Middle frontal gyrus (tissue), 1 donor: ENCODE data around the gene YARS2.
"Not testable (repeated sequence)": the region's sequence is repeated elsewhere in the genome, so short reads cannot be mapped to it uniquely, and the experiment has no call there.

Source experiments
- DNase-seq: peaks from one replicate; pipeline ENCODE4 v3.0.0-alpha.2; 2015; ENCODE audit warnings: low spot score; ENCODE audit errors: extremely low spot score

The YARS2 gene

DNA sequence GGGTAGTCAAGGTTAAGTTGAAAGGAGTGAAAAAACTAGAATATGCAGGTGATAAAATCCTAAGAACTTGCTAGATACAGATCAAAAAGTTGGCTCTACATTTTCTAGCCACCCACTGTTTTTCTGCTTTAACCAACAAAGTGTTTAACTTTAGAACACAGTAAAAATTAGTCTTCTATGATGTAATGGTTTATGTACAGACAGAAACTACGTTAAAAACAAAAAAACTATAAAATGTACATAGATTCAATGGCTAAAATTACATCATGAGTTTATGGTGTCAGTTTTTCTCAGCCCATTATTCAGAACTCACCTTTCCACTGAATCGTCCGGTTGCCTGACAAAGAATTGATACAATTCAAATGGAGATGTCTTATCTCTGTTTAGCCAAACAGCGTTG, 2.1 kb downstream of the YARS2 start:
- no peak for DNase-seq

DNA sequence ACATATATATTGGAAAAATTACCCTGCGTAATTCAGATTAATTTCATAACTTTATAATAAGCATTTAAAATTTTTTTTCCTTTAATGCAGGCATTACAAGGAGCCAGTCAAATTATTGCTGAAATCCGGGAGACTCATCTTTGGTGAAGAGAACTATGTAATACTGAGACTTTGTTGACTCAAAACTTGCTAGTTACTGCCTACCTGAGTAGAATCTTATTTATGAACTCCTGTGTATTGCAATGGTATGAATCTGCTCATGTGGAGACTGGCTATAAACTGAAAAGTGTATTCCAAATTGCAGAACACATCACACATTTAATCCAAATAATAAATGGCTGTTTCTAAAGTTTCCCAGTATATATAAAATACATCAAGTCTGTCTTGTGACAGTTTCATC, 12.4 kb downstream of the YARS2 start:
- no peak for DNase-seq

DNA sequence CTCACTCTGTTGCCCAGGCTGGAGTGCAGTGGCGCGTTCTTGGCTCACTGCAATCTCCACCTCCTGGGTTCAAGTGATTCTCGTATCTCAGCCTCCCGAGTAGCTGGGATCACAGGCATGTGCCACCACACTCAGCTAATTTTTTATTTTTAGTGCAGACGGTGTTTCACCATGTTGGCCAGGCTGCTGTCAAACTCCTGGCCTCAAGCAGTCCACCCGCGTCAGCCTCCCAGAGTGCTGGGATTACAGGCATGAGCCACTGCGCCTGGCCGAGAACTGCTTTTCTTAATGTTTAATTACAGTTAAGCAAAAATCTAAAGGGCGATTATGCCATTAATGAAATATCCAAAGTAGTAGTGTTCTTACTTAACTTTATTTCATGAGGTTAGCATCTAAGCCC, 13.6 kb downstream of the YARS2 start:
- DNase-seq, result no peak

DNA sequence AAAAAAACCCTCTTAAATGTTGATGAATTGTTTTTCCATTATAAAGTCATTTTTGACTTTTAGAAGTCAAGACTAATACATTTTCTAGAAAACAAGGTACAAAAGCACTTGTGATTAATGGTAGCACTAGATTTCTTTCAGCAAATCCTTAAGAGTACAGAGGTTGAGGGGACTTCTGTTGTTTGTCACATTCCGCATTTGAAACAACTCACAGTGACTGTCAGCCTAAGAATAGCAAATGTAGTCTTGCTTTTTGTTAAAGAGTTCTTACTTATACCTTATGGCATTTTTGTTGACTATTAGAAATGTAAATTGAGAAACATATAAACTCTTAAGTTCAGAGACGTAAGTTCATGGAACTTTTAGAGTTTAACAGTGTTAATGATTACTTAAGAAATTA, 16.4 kb downstream of the YARS2 start:
- DNase-seq, result no peak

DNA sequence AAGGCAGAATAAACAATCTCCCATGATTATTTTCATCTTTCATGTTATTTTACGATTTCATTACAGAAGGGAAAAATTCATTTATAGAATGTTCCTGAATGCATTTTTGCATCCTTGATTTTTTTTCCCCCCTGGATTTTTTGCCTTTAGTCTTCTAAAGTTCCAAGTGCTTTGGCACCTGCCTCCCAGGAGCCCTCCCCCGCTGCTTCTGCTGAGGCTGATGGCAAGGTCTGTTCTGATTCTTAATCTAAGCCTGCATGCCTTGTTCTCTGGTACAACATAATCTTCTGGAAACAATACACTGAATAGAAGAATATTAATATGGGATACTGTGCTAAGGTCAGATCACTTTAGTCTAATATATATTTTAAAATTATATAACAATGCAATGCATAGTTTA, 18.0 kb downstream of the YARS2 start:
- no peak for DNase-seq

DNA sequence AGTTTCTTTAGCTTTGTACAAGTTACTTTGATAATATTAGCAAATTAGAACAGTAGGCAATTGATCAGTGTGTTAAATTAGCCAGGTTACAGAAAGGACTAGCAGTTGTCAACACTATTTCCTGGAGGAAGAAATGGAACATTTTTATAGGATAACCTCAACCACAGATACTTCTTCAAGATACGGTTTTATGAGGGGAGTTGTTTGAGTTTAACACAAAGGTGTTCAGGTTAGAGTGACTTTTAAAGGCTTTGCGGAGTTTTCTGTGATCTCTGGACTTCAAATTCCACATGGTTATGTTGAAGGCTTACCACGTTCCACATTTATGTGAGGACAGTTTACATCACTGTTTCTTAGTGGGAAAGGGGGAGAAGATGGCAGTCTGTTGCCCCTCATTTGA, 19.3 kb downstream of the YARS2 start:
- no peak for DNase-seq

DNA sequence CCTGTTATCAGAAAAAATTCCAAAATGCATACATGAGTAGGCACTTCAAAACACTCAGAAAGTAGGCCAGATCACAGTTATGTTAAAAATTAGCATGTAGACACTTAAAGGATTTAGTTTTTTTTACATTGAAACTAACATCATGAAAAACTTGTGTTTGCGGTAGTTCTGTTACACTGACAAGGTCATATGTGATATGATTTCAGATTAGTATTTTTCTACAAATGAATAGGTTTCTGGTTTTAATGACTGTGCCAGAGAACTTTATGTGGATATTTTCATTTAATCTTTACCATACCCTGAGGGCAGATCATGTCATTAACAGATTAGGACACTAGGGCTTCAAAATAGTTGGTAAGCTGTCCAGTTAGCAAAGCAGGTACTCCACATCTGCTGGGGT, 20.7 kb downstream of the YARS2 start:
- DNase-seq, result no peak

DNA sequence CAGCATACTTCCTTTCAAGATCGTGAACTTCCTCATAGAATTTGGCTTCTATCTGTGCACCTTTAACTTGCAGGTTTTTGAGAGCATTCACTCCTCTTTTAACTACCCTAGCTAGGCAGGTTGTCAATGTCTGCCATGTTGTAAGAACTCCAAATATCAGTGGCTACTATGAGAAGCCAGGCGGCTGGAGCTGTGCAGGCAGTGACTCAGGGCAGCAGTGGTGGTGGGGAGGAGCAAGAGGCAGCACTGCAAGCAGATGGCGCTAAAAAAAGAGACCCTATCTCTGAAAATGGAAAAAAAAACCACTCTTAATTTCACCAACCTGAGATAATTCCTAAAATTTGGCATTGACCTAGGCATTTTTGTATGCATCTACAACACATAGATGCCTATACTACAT, 28.5 kb downstream of the YARS2 start:
- DNase-seq, result no peak

DNA sequence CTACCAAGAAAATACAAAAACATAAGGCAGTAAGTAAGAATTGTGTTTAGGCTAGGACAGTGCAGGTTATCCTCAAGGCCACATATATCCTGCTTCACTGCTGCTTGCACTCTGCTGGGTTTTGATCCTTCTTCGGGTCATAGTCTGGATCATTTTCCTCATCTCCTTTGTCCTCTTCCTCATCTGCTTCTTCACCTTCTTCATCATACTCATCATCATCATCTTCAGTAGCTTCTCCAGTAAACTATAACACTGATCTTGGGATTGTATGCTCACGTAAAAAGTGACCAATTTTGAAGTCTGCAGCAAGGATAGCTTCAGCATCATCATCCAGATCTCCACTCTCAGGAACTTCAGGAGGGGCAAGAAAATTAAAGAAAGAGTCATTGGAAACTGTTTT, 29.4 kb downstream of the YARS2 start:
- no peak for DNase-seq

DNA sequence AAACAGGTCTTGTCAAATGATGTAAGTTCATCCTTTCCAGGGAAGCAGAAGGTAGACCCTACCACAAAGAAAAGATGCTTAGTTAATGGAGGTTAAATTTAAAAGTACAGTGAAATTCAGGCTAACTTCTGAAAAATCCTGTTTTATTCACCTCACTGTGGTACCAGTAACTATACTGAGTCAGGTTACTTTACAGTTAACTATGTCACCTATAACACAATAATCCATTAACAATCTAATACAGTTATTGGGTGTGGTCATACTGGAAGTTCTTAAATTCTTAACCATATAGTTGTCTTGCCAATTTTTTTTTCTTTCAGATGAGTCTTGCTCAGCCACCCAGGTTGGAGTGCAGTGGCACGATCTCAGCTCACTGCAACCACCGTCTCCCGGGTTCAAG, 30.4 kb downstream of the YARS2 start:
- not testable (repeated sequence) for DNase-seq

DNA sequence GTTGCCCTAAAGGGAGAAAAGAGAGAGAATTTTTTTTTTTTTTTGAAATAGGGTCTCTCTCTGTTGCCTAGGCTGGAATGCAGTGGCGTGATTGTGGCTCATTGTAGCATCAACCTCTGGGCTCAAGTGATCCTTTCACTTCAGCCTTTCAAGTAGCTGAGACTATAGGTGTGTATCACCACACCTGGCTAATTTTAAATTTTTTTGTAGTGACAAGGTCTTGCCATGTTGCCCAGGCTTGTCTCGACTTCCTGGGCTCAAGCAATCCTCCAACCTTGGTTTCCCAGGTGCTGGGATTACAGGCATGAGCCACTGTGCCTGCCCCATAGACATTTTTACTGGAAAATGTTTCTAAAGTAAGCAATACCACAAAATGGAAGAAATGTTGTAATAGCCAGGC, 36.8 kb downstream of the YARS2 start:
- DNase-seq, result no peak

DNA sequence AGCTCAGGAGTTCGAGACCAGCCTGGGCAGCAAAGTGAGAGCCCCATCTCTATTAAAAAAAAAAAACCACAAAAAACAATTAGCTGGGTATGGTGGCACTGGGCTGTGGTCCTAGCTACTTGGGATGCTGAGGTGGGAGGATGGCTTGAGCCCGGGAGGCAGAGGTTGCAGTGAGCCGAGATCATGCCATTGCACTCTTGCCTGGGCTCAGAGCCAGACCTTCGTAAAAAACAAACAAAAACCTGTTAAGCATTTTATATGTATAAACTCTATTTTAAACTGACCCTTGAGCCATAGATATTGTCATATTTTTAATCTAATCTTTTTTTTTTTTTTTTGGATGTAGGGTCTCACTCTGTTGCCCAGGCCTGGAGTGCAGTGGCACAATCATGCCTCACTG, 40.9 kb downstream of the YARS2 start:
- DNase-seq, result no peak

DNA sequence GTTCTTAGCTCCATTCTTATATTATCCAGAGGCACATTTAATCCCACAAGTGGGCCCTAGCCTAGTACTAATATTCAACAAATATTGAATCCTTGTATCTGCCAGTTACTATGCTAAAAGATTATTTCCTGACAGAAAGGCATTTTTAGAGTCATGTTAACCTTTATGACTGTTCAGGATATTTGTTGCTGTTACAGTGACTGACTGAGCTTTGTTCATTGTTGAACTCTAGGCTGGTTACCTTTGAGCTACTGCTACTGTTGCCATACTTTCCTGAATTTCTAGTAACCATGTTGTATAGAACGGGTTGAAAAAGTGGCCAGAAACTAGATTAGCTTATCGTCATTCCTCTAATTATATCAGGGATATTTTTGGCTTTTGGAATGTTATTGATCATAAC, 46.8 kb downstream of the YARS2 start:
- DNase-seq, result no peak

DNA sequence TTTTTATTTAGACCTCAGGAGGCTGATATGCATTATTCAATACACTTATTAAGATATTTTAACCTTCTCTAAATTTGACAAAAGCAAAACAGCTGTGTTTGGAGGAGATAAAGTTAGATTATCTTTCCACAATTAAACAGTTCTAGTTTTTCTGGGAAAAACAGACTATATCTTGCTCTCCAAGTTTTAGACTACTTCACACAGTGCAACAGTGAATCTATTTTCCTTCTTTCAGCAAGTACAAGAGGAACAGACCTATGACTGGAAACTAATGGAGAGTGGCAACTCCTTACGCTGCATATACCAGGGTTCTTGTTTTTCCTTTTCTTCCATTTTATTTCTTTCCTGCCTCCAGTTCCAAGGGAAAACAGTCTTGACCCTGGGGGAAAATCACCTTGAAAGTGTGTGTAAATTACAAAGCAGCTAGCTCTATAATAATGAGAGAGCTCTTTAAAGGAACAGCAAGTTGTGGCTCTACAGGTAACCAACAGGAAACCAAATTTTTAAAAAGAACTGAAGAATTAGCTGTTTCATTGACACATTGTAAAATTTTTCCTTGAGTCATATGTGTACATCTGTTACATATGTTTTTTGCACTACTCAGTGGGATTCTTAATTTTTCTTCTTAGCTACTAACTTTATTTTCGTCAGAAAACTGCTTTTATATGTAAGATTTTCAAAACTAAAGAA, 49.2 kb downstream of the YARS2 start:
- DNase-seq, result no peak

DNA sequence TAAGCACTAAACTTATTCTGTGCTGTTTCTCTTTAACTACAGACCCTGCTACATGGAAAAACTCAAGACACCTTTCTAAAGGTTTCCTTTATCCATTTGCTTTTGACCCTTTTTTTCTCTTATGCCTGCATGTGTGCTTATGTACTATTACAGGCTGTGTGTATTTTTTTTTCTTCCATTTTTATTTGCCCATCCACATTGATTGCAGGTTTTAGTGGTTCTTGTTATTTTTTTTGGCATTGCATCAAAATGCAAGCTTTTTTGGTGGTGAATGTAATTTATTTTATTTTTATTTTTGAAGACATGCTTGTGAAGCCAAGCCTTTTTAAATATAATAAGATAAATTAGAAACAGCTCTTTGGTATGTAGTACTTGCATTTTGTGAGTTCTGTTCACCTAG, 49.9 kb downstream of the YARS2 start:
- no peak for DNase-seq

DNA sequence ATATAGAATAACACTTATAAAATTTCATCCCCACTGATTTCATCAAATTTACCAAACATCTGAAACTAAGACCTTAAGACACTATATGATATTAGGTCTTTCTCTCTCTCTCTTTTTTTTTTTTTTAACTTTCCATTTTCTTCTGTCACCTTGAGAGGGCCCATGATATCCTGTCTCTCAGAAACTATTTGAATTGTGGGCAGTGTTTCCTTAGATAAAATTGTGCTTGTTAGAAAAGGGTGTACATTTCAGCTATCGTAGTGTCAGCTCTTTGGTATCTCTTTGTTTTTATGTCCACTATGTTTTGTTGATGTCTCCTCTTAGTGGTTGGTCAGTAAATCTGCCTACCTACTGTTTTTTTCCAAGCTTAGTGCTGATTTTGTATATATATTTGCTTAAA, 52.8 kb downstream of the YARS2 start:
- DNase-seq, result no peak

DNA sequence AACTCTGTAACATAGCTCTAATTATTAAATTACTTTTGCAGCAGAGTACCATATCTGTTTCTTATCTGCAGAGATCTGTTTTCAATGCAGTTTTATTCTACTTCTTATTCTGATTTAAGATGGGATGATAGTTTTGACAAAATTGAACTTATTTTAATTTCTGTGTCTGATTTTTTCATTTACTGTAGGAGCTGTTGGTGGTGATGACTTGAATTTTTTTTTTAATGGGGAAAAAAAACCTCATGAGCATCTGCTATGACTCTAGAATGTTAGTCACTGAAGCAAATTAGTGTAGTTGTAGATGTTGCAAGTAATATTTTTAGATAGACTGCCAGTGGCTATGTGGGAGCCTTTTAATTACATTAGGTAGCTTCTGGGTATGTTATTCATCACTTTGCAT, 53.2 kb downstream of the YARS2 start:
- DNase-seq, result no peak

DNA sequence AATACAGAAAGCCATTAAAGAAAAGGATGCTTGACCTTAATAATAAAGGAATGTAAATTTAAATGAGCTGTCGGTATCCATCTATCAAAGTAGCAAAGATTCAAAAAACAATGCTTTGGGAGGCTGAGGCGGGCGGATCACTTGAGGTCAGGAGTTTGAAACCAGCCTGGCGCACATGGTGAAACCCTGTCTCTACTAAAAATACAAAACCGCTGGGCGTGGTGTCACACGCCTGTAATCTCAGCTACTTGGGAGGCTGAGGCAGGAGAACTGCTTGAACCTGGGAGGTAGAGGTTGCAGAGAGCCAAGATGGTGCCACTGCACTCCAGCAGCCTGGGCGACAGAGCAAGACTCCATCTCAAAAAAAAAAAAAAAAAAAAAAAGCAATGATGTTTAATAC, 56.3 kb downstream of the YARS2 start:
- not testable (repeated sequence) for DNase-seq

DNA sequence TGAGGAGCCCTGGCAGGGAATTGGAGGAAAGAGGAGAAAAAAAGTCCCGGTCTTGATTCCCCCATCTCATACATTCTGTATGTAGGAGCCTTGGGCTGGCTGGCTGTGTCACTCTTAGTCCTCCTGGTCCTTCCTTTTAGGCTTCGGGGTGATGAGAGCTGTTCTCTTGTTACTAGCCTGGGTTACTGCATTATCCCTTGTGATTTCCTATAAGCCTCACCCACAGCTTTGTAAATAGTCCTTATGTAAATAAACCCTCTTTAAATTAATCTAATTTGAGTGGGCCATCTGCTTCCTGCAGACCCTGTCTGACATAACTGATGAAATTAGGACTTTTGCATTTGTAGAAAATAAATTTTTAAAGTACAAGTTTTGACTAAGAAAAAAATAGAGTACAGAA, 57.4 kb downstream of the YARS2 start:
- DNase-seq, result no peak

DNA sequence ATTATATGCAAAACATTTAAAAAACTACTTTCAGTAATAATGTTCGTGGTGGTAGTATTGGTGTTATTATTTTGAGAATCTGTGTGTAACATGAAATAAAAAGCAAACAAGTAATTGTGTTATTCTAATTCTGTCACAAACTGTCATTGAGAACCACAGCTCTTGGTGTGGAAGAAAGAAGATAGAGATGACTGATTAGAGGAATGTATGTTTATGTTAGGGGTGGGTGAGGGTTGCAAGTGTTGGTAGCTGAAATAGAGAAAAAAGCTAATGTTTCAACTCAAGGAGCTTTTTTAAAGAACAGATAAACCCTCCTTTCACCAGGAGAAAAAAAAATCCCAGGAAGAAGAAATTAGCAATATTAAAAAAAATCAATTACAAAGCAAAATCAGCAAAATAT, 58.3 kb downstream of the YARS2 start:
- no peak for DNase-seq
